ENCODE measurements around the gene HUWE1.

HUWE1 gene

DNA sequence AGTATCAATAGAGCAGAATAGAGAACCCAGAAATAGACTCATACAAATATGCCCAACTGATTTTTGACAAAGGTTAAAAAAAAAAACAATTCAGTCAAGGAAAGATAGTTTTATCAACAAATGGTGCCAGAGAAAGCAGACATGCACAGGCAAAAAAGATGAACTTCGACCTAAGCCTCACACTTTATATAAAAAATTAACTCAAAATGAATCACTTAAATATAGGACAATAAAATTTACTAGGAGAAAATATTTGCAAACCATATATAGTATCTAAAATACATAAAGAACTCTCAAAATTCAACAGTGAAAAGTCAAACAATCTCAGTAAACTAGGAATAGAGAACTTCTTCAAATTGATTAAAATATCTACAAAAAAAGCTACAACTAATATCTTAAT is 29.7 kb downstream of the HUWE1 start:
- peaks cover 18% of the 10 kb centered on the region for H3K27me3 ChIP-seq (replicated peaks; ENCODE audit: control insufficient read depth, insufficient read depth, low read length)
- H3K4me3 ChIP-seq (ENCODE audit: low read length): no peak overlapping the region
- H3K36me3 ChIP-seq (ENCODE audit: control insufficient read depth, insufficient read depth, low read length, severe bottlenecking): peaks cover 16% of the 10 kb centered on the region
- H3K9ac ChIP-seq (ENCODE audit: low read length): no peak overlapping the region
- H3K4me1 ChIP-seq (ENCODE audit: control insufficient read depth, insufficient read depth, low read length): no peaks in the 10 kb centered on the region
- no peaks in the 10 kb centered on the region for H3K9me3 ChIP-seq (ENCODE audit: control insufficient read depth, low read length)
- DNase-seq (ENCODE audit: low read depth): no peak

DNA sequence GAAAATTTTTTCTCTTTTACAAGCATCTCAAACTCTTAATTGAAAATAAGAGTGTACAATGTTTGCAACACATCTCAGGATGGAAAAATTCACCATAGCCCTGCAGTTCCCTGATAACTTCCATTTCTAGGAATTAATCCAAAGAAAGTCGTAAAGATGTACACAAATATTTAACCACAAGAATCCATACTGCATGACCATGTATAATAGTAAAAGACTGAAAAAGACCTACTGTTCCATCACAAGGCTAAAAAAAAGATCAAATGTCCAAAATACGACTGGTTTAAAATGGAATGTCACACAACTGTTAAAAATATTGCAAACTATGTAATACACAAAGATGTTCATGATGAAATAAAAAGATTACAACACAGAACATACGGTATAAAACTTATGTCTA is 32.1 kb downstream of the HUWE1 start:
- Histone ChIP-seq H3K36me3 (ENCODE audit: control insufficient read depth, insufficient read depth, low read length, severe bottlenecking) (peaks cover 31% of the 10 kb centered on the region), H3K4me3 (ENCODE audit: low read length) (no peak overlapping the region), H3K4me1 (ENCODE audit: control insufficient read depth, insufficient read depth, low read length) (peaks cover 6% of the 10 kb centered on the region), H3K9ac (ENCODE audit: low read length) (no peak overlapping the region), H3K27me3 (replicated peaks; ENCODE audit: control insufficient read depth, insufficient read depth, low read length) (peaks cover 13% of the 10 kb centered on the region), H3K9me3 (ENCODE audit: control insufficient read depth, low read length) (no peaks in the 10 kb centered on the region)
- peak; percentile 29 for DNase-seq (ENCODE audit: low read depth)

DNA sequence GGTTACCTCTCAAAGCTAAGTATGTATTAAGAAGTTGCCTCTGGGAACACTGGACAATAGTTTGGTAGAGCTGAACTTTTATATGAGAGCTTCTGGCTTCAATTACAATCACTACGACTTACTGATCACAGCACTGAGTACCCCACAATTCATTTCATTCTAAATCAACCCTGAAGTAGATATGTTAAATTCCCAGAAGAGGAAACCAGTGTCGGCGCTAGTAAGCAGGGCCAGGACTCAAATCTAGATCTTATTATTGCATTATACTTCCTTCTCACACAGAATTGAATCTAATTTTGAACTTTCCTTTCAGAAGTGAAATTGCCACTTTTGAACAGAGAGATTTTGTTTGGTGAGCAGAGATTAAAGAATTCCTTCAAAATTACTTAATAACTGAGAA is 41.8 kb downstream of the HUWE1 start:
- no peak overlapping the region for H3K4me3 ChIP-seq (ENCODE audit: low read length)
- no peak for DNase-seq (ENCODE audit: low read depth)
- peaks cover 2% of the 10 kb centered on the region for H3K4me1 ChIP-seq (ENCODE audit: control insufficient read depth, insufficient read depth, low read length)
- H3K27me3 ChIP-seq (replicated peaks; ENCODE audit: control insufficient read depth, insufficient read depth, low read length): peaks cover 3% of the 10 kb centered on the region
- H3K9ac ChIP-seq (ENCODE audit: low read length): no peak overlapping the region
- no peaks in the 10 kb centered on the region for H3K9me3 ChIP-seq (ENCODE audit: control insufficient read depth, low read length)
- H3K36me3 ChIP-seq (ENCODE audit: control insufficient read depth, insufficient read depth, low read length, severe bottlenecking): peaks cover 97% of the 10 kb centered on the region

DNA sequence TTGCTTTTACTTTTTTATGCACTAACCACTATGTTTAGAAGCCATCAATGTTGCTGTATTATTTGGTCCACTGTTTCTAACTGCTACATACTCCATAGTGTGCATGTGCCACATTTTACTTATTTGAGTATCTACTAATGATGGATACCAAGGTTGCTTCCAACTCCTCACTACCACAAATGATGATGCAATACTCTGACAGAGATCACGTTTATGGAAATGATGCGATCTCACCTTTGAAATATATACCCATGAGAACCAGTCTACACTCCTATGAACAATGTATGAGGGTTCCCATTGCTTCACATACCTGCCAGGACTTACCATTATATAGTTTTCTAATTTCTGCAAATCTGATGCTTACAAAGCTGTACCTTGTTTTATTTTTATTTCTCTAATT is 44.2 kb downstream of the HUWE1 start:
- Histone ChIP-seq H3K9ac (ENCODE audit: low read length) (no peak overlapping the region), H3K4me3 (ENCODE audit: low read length) (no peak overlapping the region), H3K9me3 (ENCODE audit: control insufficient read depth, low read length) (no peaks in the 10 kb centered on the region), H3K4me1 (ENCODE audit: control insufficient read depth, insufficient read depth, low read length) (no peaks in the 10 kb centered on the region), H3K27me3 (replicated peaks; ENCODE audit: control insufficient read depth, insufficient read depth, low read length) (peaks cover 3% of the 10 kb centered on the region), H3K36me3 (ENCODE audit: control insufficient read depth, insufficient read depth, low read length, severe bottlenecking) (peaks cover 84% of the 10 kb centered on the region)
- DNase-seq (ENCODE audit: low read depth): no peak

DNA sequence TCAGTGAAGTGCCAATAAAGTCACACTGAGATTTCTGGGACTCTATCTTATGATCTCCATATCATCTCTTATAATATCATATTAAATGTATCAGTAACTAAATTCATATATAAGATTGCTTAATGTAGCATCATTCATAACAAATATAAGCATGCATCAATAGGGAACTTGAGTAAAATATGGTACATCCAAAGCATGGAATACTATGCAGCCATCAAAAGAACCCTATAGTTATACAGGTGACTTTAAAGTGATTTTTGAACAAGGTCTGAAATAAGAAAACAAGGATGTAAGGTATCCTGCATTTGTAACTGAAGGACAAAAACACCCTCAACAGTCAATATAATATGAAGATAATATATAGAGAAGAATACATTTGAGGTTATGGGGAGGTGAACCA is 47.3 kb downstream of the HUWE1 start:
- Histone ChIP-seq H3K36me3 (ENCODE audit: control insufficient read depth, insufficient read depth, low read length, severe bottlenecking) (peaks cover 74% of the 10 kb centered on the region), H3K4me1 (ENCODE audit: control insufficient read depth, insufficient read depth, low read length) (no peaks in the 10 kb centered on the region), H3K27me3 (replicated peaks; ENCODE audit: control insufficient read depth, insufficient read depth, low read length) (peaks cover 3% of the 10 kb centered on the region), H3K9ac (ENCODE audit: low read length) (no peak overlapping the region), H3K9me3 (ENCODE audit: control insufficient read depth, low read length) (peaks cover 2% of the 10 kb centered on the region), H3K4me3 (ENCODE audit: low read length) (no peak overlapping the region)
- DNase-seq (ENCODE audit: low read depth): no peak

DNA sequence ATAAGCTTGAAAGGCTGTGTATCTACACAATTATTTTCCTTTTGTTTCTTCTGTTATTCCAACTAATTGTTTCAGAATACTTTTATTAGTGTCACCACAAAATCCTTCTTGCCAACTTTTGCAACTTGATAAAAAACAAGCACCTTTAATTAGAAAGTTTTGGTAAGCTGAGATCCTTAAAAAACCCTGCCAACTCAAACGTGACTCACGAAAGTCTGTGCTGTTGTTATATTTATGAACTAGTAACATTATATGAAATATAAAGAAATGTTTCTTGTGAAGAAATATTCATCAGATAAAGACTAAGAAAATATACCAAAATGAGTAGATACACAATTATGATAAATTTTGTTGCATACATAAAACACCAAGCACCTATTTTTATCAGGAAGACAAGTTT is 49.0 kb downstream of the HUWE1 start:
- Histone ChIP-seq H3K9me3 (ENCODE audit: control insufficient read depth, low read length) (peaks cover 2% of the 10 kb centered on the region), H3K36me3 (ENCODE audit: control insufficient read depth, insufficient read depth, low read length, severe bottlenecking) (peaks cover 67% of the 10 kb centered on the region), H3K4me3 (ENCODE audit: low read length) (no peak overlapping the region), H3K9ac (ENCODE audit: low read length) (no peak overlapping the region), H3K4me1 (ENCODE audit: control insufficient read depth, insufficient read depth, low read length) (peaks cover 10% of the 10 kb centered on the region), H3K27me3 (replicated peaks; ENCODE audit: control insufficient read depth, insufficient read depth, low read length) (no peaks in the 10 kb centered on the region)
- DNase-seq (ENCODE audit: low read depth): no peak

DNA sequence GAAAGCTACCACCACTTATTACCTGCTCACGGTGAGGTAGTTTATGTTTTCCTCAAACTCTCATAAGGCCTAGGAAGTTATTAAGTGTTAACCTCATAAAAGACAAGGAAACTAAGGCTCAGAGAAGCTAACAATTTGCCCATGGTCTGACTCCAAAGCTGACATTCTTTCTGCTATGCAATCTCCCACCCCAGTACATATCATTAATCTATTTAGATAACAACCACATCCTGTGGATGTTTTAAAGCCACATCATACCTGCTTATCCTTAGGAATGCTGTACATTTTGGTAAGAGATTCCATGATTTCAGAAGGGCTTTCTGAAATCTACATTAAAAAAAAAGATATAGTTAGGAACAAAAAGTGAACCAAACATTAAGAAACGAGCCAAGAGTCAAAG is 55.4 kb downstream of the HUWE1 start:
- Histone ChIP-seq H3K9me3 (ENCODE audit: control insufficient read depth, low read length) (no peaks in the 10 kb centered on the region), H3K4me3 (ENCODE audit: low read length) (no peak overlapping the region), H3K36me3 (ENCODE audit: control insufficient read depth, insufficient read depth, low read length, severe bottlenecking) (peaks cover 82% of the 10 kb centered on the region), H3K9ac (ENCODE audit: low read length) (no peak overlapping the region), H3K4me1 (ENCODE audit: control insufficient read depth, insufficient read depth, low read length) (peaks cover 14% of the 10 kb centered on the region), H3K27me3 (replicated peaks; ENCODE audit: control insufficient read depth, insufficient read depth, low read length) (no peaks in the 10 kb centered on the region)
- no peak for DNase-seq (ENCODE audit: low read depth)

DNA sequence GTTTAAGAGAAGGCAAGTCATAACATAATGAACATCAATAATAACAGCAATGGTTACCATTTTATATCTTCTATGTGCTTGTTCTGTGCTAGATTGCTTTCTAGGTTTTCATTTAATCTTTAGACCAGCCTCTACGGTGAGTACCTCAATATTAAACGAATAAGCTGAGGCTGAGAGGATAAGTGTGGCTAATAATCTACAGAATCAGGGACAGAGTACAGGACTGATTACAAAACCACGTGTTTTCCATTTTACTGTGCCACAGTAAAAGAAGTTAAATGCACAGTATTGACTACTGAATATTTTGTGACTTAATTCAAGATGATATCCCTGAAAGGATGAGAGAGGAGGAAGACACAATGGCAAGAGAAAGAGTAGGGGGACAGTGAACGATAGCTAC is 56.3 kb downstream of the HUWE1 start:
- no peaks in the 10 kb centered on the region for H3K9me3 ChIP-seq (ENCODE audit: control insufficient read depth, low read length)
- H3K27me3 ChIP-seq (replicated peaks; ENCODE audit: control insufficient read depth, insufficient read depth, low read length): no peaks in the 10 kb centered on the region
- H3K9ac ChIP-seq (ENCODE audit: low read length): no peak overlapping the region
- peaks cover 86% of the 10 kb centered on the region for H3K36me3 ChIP-seq (ENCODE audit: control insufficient read depth, insufficient read depth, low read length, severe bottlenecking)
- no peak for DNase-seq (ENCODE audit: low read depth)
- no peak overlapping the region for H3K4me3 ChIP-seq (ENCODE audit: low read length)
- peaks cover 14% of the 10 kb centered on the region for H3K4me1 ChIP-seq (ENCODE audit: control insufficient read depth, insufficient read depth, low read length)

DNA sequence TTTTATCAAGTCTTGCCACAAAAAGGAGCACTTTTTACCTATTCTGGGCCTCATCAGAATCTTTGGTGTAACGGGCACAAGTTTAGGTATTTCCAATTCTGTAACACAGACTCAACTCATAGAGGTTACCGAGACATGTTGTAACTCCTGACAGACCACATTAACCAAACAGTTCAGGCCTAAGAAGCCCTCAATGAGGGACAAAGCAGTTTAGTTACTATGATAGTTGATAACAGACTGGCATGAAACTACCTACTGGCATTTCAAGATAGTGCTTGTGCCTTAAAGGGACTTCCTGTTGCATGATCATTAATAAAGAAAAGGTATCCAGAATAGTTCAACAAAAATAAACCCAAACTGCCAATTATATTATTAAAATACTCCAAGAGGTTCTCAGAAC is 64.1 kb downstream of the HUWE1 start:
- Histone ChIP-seq H3K27me3 (replicated peaks; ENCODE audit: control insufficient read depth, insufficient read depth, low read length) (peaks cover 10% of the 10 kb centered on the region), H3K36me3 (ENCODE audit: control insufficient read depth, insufficient read depth, low read length, severe bottlenecking) (peaks cover 94% of the 10 kb centered on the region), H3K4me3 (ENCODE audit: low read length) (no peak overlapping the region), H3K4me1 (ENCODE audit: control insufficient read depth, insufficient read depth, low read length) (no peaks in the 10 kb centered on the region), H3K9ac (ENCODE audit: low read length) (no peak overlapping the region), H3K9me3 (ENCODE audit: control insufficient read depth, low read length) (no peaks in the 10 kb centered on the region)
- DNase-seq (ENCODE audit: low read depth): no peak

DNA sequence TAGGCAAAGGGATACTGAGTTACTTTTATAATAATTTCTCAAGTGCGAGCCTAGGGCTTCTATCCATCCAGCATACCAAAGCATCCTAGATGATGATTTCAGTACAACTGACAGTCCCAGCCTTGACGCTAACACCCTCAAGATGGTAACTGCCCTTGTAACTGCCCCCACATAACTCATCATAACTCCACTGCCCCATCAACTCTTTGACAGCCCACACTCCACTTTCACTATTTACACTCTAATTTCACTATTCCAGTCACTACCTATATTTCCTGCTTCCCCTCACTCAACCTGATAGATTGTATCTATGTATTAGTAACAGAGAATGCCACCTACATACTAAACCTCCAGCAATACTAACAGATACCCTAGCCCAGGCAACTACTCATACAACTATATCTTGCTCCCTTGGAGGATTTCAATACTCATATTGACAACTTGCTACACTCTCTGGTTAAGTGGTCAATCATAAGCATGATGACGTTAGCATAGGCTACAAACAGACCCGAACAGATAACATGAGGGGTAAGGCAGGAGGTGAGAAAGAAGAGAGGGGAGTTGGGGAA is 65.0 kb downstream of the HUWE1 start:
- Histone ChIP-seq H3K36me3 (ENCODE audit: control insufficient read depth, insufficient read depth, low read length, severe bottlenecking) (peaks cover 94% of the 10 kb centered on the region), H3K27me3 (replicated peaks; ENCODE audit: control insufficient read depth, insufficient read depth, low read length) (peaks cover 11% of the 10 kb centered on the region), H3K9me3 (ENCODE audit: control insufficient read depth, low read length) (no peaks in the 10 kb centered on the region), H3K9ac (ENCODE audit: low read length) (no peak overlapping the region), H3K4me3 (ENCODE audit: low read length) (no peak overlapping the region), H3K4me1 (ENCODE audit: control insufficient read depth, insufficient read depth, low read length) (no peaks in the 10 kb centered on the region)
- no peak for DNase-seq (ENCODE audit: low read depth)

DNA sequence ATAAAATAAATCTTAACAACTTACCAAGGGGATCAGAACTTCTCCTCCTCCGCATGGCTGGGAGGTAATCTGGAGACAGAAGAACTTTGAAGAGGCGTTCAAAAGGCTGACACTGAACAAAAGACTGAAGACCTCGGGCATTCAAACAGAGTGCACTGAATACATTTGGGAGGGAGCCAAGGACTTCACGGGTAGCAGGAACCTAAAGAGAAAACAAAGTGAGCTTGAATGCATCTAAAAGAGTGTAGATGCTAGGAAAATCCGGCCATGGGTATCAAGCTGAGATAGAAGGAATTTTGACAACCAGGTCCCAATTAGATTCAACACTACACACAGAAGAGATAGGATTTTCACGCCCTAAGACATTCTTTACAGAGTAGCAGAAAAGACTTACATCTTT is 69.6 kb downstream of the HUWE1 start:
- Histone ChIP-seq H3K9ac (ENCODE audit: low read length) (no peak overlapping the region), H3K36me3 (ENCODE audit: control insufficient read depth, insufficient read depth, low read length, severe bottlenecking) (peaks cover 95% of the 10 kb centered on the region), H3K4me1 (ENCODE audit: control insufficient read depth, insufficient read depth, low read length) (no peaks in the 10 kb centered on the region), H3K27me3 (replicated peaks; ENCODE audit: control insufficient read depth, insufficient read depth, low read length) (peaks cover 17% of the 10 kb centered on the region), H3K4me3 (ENCODE audit: low read length) (no peak overlapping the region), H3K9me3 (ENCODE audit: control insufficient read depth, low read length) (no peaks in the 10 kb centered on the region)
- no peak for DNase-seq (ENCODE audit: low read depth)

DNA sequence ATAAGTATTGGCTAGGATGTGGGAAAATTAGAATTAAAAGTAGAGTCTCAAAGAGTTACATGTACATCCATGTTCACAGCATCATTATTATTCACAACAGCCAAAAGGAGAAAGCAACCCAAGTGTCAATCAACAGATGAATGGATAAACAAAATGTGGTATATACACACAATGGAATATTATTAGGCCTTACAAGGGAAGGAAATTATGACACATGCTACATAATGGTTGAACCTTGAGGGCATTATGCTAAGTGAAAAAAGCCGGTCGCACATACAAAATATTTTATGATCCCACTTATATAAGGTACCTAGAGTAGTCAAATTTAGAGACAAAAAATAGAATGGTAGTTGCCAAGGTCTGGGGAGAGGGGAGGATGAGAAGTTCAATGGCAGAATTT is 80.1 kb downstream of the HUWE1 start:
- Histone ChIP-seq H3K36me3 (ENCODE audit: control insufficient read depth, insufficient read depth, low read length, severe bottlenecking) (peaks cover 86% of the 10 kb centered on the region), H3K27me3 (replicated peaks; ENCODE audit: control insufficient read depth, insufficient read depth, low read length) (no peaks in the 10 kb centered on the region), H3K4me1 (ENCODE audit: control insufficient read depth, insufficient read depth, low read length) (no peaks in the 10 kb centered on the region), H3K9ac (ENCODE audit: low read length) (no peak overlapping the region), H3K4me3 (ENCODE audit: low read length) (no peak overlapping the region), H3K9me3 (ENCODE audit: control insufficient read depth, low read length) (no peaks in the 10 kb centered on the region)
- no peak for DNase-seq (ENCODE audit: low read depth)

Data from adipocyte (in vitro differentiated cells).